Naive B cell (primary cell): ENCODE results near the gene DNLZ. TPM values are rescaled to one million over a fixed set of nuclear protein-coding genes. Genes with fewer than 3 reads are reported as not detected.

Source experiments
- ATAC-seq, 2 donors: fragments of 150-1000 bp; cut with Tn5 transposase; 2 replicates each; pipeline ENCODE4 v1.10.0; 2021; ENCODE audit warnings: low read depth in 2 of 2, mild to moderate bottlenecking in 2 of 2, moderate library complexity in 2 of 2
- DNase-seq: peaks from one replicate; pipeline ENCODE4 v3.0.0; 2022
- H3K27ac Mint-ChIP-seq, 6 donors: one replicate each; pipeline ENCODE4 v1.8.0; 2020 to 2022; ENCODE audit warnings: mild to moderate bottlenecking in 6 of 6, mixed read lengths in 6 of 6, moderate library complexity in 5 of 6, inconsistent platforms in 2 of 6
- H3K27me3 Mint-ChIP-seq, 3 donors: one replicate each; pipeline ENCODE4 v1.8.0; 2021 to 2022; ENCODE audit warnings: mixed read lengths in 3 of 3, mild to moderate bottlenecking in 1 of 3
- H3K36me3 Mint-ChIP-seq, 2 donors: one replicate each; pipeline ENCODE4 v1.8.0; 2020 to 2022; ENCODE audit warnings: mixed read lengths in 2 of 2, inconsistent platforms in 1 of 2, mild to moderate bottlenecking in 1 of 2
- H3K4me1 Mint-ChIP-seq, 3 donors: one replicate each; pipeline ENCODE4 v1.8.0; 2020 to 2022; ENCODE audit warnings: mixed read lengths in 3 of 3, inconsistent platforms in 1 of 3, mild to moderate bottlenecking in 1 of 3, moderate library complexity in 1 of 3
- H3K4me3 Mint-ChIP-seq, 8 donors: one replicate each; pipeline ENCODE4 v1.8.0; 2020 to 2022; ENCODE audit warnings: mild to moderate bottlenecking in 8 of 8, mixed read lengths in 8 of 8, moderate library complexity in 8 of 8, inconsistent platforms in 2 of 8
- H3K9me3 Mint-ChIP-seq, 7 donors: one replicate each; pipeline ENCODE4 v1.8.0; 2020 to 2022; ENCODE audit warnings: mixed read lengths in 7 of 7, mild to moderate bottlenecking in 5 of 7, inconsistent platforms in 2 of 7, moderate library complexity in 1 of 7
- polyA plus RNA-seq, 6 donors: library from polyadenylated mRNA; unstranded; fragments of 300-500 nt; fragmentation: Illumina TruSeq; gene quantifications; one replicate each; pipeline ENCODE4 v1.2.3, GENCODE V29; 2021; ENCODE audit warnings: low read depth in 6 of 6

DNLZ gene
- polyA plus RNA-seq, 6 donors from 2014 or later, result 42.2 to 93.0 (median 57.2) TPM

DNA sequence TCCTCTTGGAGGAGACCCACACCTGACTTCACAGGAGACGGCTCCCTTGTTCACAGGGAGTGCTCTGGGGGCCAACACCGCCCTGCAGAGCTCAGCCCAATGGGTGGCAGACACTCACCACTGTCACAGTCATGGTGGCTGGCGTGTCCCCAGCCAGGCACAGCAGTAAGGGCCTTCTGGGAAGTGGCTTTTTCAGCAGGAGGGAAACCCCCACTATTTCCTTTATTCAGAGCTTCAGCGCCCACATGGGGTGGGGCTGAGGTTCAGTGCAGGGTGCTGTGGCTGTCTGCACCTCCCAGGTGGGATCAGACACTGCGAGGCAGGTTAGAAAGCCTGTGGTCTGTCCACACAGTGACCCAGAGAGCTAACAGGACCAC is 40.0 kb upstream of the DNLZ start:
- peaks cover 32 to 67% (median 40%) of the 10 kb centered on the region in 3 donors for H3K4me1 Mint-ChIP-seq
- H3K27me3 Mint-ChIP-seq, result no peaks in the 10 kb centered on the region
- H3K4me3 Mint-ChIP-seq, result peak overlapping the region in 7 of 8 donors; percentile 23 to 80 (median 72)
- peak; percentile 78 to 81 for ATAC-seq
- H3K27ac Mint-ChIP-seq, result peak overlapping the region; percentile 66 to 94 (median 86)
- H3K9me3 Mint-ChIP-seq, result no peaks in the 10 kb centered on the region
- peaks cover 0 to 2% of the 10 kb centered on the region in 2 donors for H3K36me3 Mint-ChIP-seq
- peak; percentile 51 for DNase-seq

DNA sequence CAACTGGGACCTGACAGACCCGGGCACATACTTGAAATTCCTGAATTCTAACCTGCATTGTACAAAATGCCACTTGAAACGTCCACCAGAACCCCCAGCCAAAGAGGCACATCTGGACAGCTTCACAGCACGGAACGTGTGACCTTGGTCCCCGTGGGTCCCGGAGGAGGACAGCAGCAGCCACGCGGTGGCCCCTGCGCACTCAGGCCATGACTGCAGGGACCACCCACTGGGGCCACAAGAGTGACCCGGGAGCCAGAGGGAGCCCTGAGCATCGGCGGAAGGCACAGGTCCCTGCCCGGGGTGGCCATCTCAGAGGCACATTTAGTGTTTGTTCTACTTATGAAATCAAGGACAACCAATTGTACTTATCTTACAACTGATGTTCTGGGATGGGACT is 38.5 kb upstream of the DNLZ start:
- Mint-ChIP-seq H3K27me3 (no peaks in the 10 kb centered on the region), H3K4me1 (peaks cover 25 to 62% (median 42%) of the 10 kb centered on the region in 3 donors), H3K36me3 (no peaks in the 10 kb centered on the region), H3K9me3 (no peaks in the 10 kb centered on the region), H3K4me3 (peak overlapping the region in 4 of 8 donors; percentile 24 to 66 (median 54)), H3K27ac (peak overlapping the region in 4 of 6 donors; percentile 28 to 83 (median 56))
- no peak for ATAC-seq
- DNase-seq, result no peak

DNA sequence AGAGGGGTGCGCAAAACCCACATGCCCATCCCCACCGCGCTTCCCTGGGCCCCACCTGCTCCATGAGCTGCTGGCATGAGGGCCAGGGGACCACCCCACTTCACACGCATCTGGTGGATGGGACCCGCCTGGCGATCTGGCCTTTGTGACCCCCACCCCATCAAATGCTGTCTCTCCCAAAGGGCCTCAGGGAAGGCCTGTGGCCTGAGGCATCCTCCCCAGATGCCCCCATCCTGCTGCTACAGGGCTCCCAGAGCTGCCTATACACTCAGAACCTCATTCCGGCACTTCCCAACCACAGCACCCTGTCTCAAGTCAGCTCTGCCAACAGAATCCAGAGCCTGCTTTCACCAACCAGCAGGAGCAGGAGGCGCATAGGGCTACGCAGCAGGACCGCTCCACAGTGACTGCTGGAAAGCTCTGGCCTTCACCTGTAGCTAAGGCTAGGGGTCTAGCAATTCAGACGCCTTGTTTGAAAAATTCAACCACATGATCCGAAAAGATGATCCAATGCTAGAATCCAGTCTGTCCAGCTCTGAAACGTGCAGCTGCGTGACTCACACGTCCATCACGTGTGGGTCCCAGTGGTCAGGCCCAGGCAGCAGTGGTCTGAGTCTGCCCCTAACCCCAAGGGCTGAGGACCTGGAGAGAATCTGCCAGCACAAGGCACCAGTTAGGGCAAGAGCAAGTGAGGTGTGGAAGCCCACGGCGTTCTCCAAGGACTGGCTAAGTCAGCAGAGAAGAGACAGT is 37.8 kb upstream of the DNLZ start:
- H3K4me3 Mint-ChIP-seq, result peak overlapping the region in 5 of 8 donors; percentile 41 to 94 (median 76)
- no peaks in the 10 kb centered on the region for H3K9me3 Mint-ChIP-seq
- H3K27ac Mint-ChIP-seq, result peak overlapping the region in 4 of 6 donors; percentile 80 to 89 (median 82)
- DNase-seq, result no peak
- H3K36me3 Mint-ChIP-seq, result no peaks in the 10 kb centered on the region
- peaks cover 25 to 59% (median 42%) of the 10 kb centered on the region in 3 donors for H3K4me1 Mint-ChIP-seq
- ATAC-seq, result no peak
- no peaks in the 10 kb centered on the region for H3K27me3 Mint-ChIP-seq

DNA sequence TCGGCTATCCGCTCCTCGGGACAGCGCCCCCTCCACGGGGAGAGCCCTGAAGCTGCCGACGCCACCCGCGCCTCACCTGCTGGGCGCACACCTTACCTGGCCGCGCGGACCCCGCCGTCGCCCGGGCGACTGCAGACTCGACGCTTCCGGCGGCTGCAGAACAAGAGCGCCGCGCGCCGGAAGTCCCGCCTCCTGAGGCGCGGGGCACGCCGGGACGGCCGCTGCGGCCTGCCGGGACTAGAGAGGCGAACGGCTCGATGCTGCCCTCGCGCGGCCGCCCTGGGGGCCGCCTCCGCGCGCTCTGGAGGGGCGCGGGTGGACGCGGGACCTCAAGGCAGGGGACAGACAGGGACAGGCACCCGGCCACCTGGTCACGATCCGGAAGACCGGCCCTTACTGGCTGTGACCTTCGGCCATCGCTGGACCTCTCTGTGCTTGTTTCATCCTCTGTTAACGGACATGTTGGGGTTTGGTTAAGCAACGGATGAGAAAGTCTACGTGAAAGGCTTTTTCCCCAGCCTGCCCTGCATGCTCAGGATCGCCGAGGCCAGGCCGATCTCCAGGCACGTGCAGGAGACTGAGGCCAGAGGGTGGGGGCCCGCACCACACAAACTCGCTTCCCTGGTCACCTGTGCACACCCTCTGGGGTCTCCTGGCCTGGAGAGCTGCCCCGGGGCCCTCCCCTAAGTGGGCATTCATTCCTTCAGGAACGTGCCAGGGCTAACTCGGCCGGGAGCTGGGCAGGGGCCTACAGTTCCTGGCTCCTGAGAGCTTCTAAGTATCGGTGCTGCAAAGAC is 36.7 kb upstream of the DNLZ start, which contains the start of gene SNAPC4:
TSS of gene SNAPC4 (minus strand) at position 133 of the 797 bp plus-strand sequence. CDS start 1,742 bp downstream, outside the sequence.
- DNase-seq (peak; percentile 86), ATAC-seq (peak; percentile 73 to 77)
- Mint-ChIP-seq H3K9me3 (no peaks in the 10 kb centered on the region), H3K4me3 (peak within 1 kb of the TSS; percentile 80 to 94 (median 88)), H3K4me1 (peaks cover 25 to 50% (median 41%) of the 10 kb centered on the region in 3 donors), H3K36me3 (no peaks in the 10 kb centered on the region), H3K27ac (peak within 1 kb of the TSS in 5 of 6 donors; percentile 62 to 94 (median 85)), H3K27me3 (no peaks in the 10 kb centered on the region)

DNA sequence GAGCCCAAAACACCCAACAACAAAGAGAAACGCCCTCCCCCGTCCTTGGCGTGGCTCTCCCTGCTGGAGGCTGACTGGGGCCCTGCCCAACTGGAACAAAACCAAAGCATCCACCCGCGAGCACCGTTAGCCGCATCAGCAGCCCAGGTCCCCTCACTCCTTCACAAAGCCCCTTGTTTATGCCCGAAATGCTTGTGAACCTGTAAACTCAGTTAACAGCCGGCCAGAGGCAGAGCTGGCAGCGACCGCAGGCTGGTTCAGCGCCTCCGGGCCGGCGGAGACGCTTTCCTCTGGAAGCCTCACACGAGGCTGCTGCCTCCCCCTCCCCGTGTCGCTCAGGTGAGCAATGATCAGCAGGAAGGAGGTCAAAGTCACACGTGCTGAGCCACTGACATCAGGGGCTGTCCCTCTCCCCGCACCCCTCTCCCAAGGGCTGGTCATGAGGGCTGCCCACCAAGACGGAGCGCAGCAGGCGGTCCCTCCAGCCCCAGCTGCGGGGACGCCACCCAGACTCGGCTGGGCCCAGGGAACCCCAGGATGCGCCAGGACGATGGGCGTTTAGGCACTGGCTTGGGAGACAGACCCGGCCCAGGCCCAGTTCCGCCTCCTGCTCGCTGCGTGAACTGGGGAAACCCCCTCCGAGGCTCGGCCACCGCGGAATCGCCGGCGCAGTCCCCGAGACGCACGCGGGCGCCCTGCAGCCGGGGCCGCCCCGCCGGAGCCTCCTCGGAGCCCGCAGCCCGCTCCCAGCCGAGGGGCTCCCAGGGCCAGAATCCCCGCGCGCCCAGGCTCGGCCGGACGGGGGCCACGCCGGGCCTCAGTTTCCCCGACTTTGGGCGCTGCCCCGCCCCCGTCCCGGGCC is 35.9 kb upstream of the DNLZ start:
- Mint-ChIP-seq H3K36me3 (no peaks in the 10 kb centered on the region), H3K27me3 (no peaks in the 10 kb centered on the region), H3K9me3 (no peaks in the 10 kb centered on the region), H3K4me3 (peak overlapping the region; percentile 80 to 94 (median 88)), H3K27ac (peak overlapping the region in 5 of 6 donors; percentile 62 to 94 (median 85)), H3K4me1 (peaks cover 18 to 42% (median 33%) of the 10 kb centered on the region in 3 donors)
- ATAC-seq (peak; percentile 19 to 28), DNase-seq (peak; percentile 38)

DNA sequence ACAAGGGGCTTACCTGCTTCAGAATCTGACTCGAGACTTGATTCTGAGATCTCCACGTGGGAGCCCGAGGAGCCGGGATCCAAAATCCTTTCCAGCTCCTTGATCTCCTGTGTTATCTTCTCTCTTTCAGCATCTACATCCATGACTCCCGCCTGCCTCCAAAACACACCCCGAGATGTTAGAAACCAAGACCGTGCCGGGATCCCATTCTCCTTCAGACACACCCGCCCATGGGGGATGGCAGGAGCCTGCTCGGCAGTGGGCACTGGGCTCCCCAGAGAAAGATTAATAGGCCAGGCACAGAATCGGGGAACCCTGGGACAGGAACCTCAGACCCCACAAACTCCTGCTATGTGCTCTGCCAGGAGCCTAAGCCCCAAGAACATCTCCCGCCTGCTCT is 34.7 kb upstream of the DNLZ start:
- ATAC-seq (no peak), DNase-seq (no peak)
- peaks cover 9 to 31% (median 21%) of the 10 kb centered on the region in 3 donors for H3K4me1 Mint-ChIP-seq
- peak overlapping the region in 1 of 6 donors; percentile 33 for H3K27ac Mint-ChIP-seq
- H3K9me3 Mint-ChIP-seq, result no peaks in the 10 kb centered on the region
- H3K4me3 Mint-ChIP-seq, result peak overlapping the region; percentile 80 to 94 (median 88)
- H3K36me3 Mint-ChIP-seq, result no peaks in the 10 kb centered on the region
- no peaks in the 10 kb centered on the region for H3K27me3 Mint-ChIP-seq

DNA sequence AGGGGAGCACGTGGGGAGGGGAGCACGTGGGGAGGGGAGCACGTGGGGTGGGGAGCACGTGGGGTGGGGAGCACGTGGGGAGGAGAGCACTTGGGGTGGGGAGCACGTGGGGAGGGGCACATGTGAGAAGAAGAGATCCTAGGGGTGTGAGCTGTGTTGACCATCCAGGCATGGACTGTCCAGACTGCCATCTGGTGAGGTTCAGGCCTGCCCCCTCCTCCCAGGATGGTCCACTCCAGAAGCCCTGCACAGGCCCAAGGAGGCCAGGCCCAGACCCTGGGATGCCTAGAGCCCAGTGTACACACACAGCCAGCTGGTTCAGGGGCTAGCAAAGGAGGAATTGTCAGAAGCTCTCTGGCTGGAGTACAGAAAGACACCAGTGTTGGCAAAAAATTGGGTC is 34.1 kb upstream of the DNLZ start:
- no peaks in the 10 kb centered on the region for H3K9me3 Mint-ChIP-seq
- no peaks in the 10 kb centered on the region for H3K36me3 Mint-ChIP-seq
- peaks cover 9 to 26% (median 19%) of the 10 kb centered on the region in 3 donors for H3K4me1 Mint-ChIP-seq
- DNase-seq (no peak), ATAC-seq (no peak)
- no peak overlapping the region for H3K27ac Mint-ChIP-seq
- no peaks in the 10 kb centered on the region for H3K27me3 Mint-ChIP-seq
- peak overlapping the region in 1 of 8 donors; percentile 94 for H3K4me3 Mint-ChIP-seq

DNA sequence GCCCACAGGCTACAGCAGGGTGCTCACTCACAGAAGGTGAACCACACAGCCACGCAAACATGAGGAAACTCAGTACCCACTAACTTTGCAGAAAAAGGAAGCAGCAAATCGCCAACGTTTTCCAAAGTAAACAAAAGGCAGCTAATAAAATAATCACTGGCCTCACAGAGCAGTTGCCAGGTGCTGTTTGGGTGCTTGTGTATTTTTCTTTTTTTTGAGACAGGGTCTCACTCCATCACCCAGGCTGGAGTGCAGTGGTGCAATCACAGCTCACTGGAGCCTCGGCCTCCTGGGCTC is 32.6 kb upstream of the DNLZ start:
- DNase-seq (no peak), ATAC-seq (no peak)
- no peaks in the 10 kb centered on the region for H3K27me3 Mint-ChIP-seq
- peaks cover 9 to 15% (median 13%) of the 10 kb centered on the region in 3 donors for H3K4me1 Mint-ChIP-seq
- no peaks in the 10 kb centered on the region for H3K9me3 Mint-ChIP-seq
- no peak overlapping the region for H3K27ac Mint-ChIP-seq
- no peak overlapping the region for H3K4me3 Mint-ChIP-seq
- H3K36me3 Mint-ChIP-seq, result peaks cover 4 to 11% of the 10 kb centered on the region in 2 donors

DNA sequence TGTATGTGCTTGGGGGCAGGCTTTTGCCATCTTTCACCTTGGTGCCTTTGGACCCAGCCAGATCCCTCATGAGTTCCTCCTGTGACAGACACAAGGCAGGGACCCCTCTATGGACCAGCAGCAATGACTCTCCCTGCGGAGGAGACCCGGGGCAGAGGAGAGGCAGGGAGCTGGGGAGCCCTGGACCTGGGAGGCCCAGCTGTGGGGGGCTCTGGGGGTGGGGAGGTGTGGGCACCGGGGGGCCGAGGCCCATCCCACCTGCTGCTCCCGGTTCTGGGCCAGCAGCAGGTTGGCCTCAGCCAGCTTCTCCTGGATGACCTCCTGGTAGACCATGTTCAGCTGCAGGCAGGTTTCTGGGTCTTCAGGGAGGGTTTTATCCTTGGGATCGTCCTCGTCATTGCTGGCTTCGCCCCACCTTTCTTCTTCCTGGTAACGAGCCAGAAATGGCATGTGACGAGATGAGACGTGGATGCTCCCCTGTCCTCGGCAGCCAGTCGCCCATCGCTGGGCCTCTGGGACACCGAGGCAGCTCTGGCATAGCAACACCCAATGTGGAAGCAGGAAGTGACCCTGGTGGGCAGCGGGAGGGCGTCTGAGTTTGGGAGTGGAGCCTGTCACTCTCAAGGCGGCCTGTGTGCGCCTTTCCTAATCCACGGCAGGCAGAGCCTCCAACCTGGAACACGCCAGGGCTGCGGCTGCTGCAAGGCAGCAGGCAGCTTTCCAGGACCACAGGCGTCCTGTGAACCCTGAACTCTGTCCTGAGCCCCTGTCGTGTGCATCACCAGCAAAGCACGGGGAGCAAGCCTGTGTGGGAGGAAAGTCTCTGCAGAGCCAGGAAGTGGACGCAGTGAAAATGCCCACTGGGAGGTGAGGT is 32.0 kb upstream of the DNLZ start:
- Mint-ChIP-seq H3K27me3 (no peaks in the 10 kb centered on the region), H3K4me1 (peaks cover 9 to 15% (median 13%) of the 10 kb centered on the region in 3 donors), H3K27ac (no peak overlapping the region), H3K9me3 (no peaks in the 10 kb centered on the region), H3K4me3 (no peak overlapping the region), H3K36me3 (peaks cover 5 to 12% of the 10 kb centered on the region in 2 donors)
- no peak for ATAC-seq
- DNase-seq, result no peak

DNA sequence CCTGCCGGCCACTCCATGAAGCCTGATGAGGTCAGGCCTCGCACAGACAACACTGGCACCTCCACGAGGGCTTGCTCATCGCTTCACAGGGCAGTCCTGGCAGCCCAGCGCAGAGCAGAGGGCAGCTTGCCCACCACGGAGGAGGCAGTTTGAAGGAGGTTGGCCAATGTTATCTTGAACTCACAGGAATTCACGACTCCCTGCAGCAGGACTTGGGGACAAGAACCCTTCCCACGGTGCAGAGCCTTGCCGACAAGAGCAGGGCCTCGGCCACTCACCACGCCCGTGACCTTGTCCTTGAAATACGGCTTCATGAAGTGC is 31.4 kb upstream of the DNLZ start:
- ATAC-seq, result no peak
- H3K36me3 Mint-ChIP-seq, result peaks cover 5 to 12% of the 10 kb centered on the region in 2 donors
- DNase-seq, result no peak
- no peak overlapping the region for H3K27ac Mint-ChIP-seq
- H3K4me3 Mint-ChIP-seq, result no peak overlapping the region
- H3K9me3 Mint-ChIP-seq, result no peaks in the 10 kb centered on the region
- peaks cover 9 to 15% (median 13%) of the 10 kb centered on the region in 3 donors for H3K4me1 Mint-ChIP-seq
- H3K27me3 Mint-ChIP-seq, result no peaks in the 10 kb centered on the region

DNA sequence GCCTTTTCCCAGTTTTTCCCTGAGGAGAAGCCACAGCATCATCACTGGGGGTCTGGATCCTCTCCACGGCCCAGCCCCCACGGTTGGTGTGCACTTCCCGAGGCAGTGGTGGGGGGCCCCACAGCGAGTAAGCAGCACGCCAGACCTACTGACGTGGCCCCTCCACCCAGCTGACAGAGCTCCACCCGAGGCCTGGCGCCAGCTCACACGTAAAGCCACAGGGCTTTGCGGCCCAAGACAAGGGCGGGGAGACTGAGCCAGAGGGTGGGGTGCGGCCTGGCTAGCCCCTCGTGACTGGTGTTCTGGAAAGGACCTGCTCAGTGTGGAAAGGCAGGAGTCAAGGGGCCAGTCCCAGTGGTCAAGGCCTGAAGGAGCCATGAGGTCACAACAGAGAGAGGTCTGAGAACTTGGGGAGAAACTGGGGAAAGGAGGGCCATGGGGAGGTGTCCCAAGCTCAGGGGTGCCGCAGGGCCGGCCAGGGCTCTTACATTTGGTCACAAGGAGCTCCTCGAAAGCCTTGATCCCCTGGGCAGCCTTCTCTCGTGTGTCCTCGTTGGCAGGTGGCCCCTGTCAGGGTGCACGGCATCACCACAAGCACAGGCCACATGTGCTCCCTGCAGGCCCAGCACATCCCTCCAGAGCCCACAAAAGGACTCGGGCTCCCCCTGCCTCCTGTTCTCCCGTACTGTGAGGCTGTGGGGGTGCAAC is 30.9 kb upstream of the DNLZ start:
- ATAC-seq, result no peak
- no peak for DNase-seq
- Mint-ChIP-seq H3K9me3 (no peaks in the 10 kb centered on the region), H3K27ac (no peak overlapping the region), H3K27me3 (no peaks in the 10 kb centered on the region), H3K4me3 (no peak overlapping the region), H3K36me3 (peaks cover 9 to 12% of the 10 kb centered on the region in 2 donors), H3K4me1 (peaks cover 9 to 14% (median 13%) of the 10 kb centered on the region in 3 donors)

DNA sequence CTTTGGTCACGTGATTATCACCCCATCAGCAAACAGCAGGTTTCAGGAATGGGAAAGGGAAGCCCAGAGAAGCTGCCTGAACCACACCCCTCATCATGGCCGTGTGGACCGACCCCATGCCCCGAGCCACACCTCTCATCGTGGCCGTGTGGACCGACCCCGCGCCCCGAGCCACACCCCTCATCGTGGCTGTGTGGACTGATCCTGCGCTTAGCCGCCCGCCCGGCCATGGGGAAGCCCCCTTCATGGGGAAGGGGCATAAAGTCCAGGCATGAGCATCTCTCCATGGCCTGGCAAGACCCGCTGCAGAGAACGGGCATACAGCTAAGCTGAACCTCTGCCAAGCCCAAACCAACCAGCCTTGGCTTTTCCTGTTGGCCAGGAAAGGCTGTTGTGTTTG is 30.0 kb upstream of the DNLZ start:
- H3K27me3 Mint-ChIP-seq, result no peaks in the 10 kb centered on the region
- H3K36me3 Mint-ChIP-seq, result peaks cover 9 to 12% of the 10 kb centered on the region in 2 donors
- ATAC-seq (no peak), DNase-seq (no peak)
- peaks cover under 1 to 5% (median 4%) of the 10 kb centered on the region in 3 donors for H3K4me1 Mint-ChIP-seq
- H3K9me3 Mint-ChIP-seq, result no peaks in the 10 kb centered on the region
- no peak overlapping the region for H3K4me3 Mint-ChIP-seq
- no peak overlapping the region for H3K27ac Mint-ChIP-seq
